Smooth muscle cell (in vitro differentiated cells): Measurements from ENCODE around the gene SORL1. TPM values are rescaled to one million over a fixed set of nuclear protein-coding genes. Genes with fewer than 3 reads are reported as not detected.
"Not testable (repeated sequence)": the region's sequence is repeated elsewhere in the genome, so short reads cannot be mapped to it uniquely, and the experiment has no call there.

ENCODE experiments used
- DNase-seq: peaks from one replicate; lab custom pipeline; 2025; ENCODE audit not compliant: unreplicated experiment; lab: John Stamatoyannopoulos, UW
- H2AFZ ChIP-seq: fragments of 200-600 bp; sonication (generic); 2 replicates; pipeline ENCODE4 v1.6.0; 2016; ENCODE audit warnings: antibody characterized with exemption, low read depth, mild to moderate bottlenecking
- H3F3A ChIP-seq: fragments of 200-600 bp; sonication (generic); 2 replicates; pipeline ENCODE4 v1.6.0; 2017; ENCODE audit warnings: antibody characterized with exemption, low read depth
- H3K27ac ChIP-seq: fragments of 200-600 bp; sonication (generic); 2 replicates; pipeline ENCODE4 v1.5.1; 2016; ENCODE audit warnings: low read depth, mild to moderate bottlenecking
- H3K27me3 ChIP-seq: fragments of 200-600 bp; sonication (generic); 2 replicates; pipeline ENCODE4 v1.6.1; 2016; ENCODE audit warnings: low read depth, mild to moderate bottlenecking
- H3K36me3 ChIP-seq: fragments of 200-600 bp; sonication (generic); 2 replicates; pipeline ENCODE4 v1.5.1; 2016; ENCODE audit warnings: low read depth
- H3K4me1 ChIP-seq: fragments of 200-600 bp; sonication (generic); 2 replicates; pipeline ENCODE4 v1.5.1; 2016; ENCODE audit warnings: low read depth
- H3K4me2 ChIP-seq: fragments of 200-600 bp; sonication (generic); 2 replicates; pipeline ENCODE4 v1.6.0; 2016; ENCODE audit warnings: mild to moderate bottlenecking
- H3K4me3 ChIP-seq: fragments of 200-600 bp; sonication (generic); 2 replicates; pipeline ENCODE4 v1.5.1; 2016; ENCODE audit warnings: mild to moderate bottlenecking
- H3K79me2 ChIP-seq: fragments of 200-600 bp; sonication (generic); 2 replicates; pipeline ENCODE4 v1.6.0; 2016; ENCODE audit warnings: low read depth, mild to moderate bottlenecking
- H3K9ac ChIP-seq: fragments of 200-600 bp; sonication (generic); 2 replicates; pipeline ENCODE4 v1.6.0; 2016; ENCODE audit warnings: low read depth
- H3K9me3 ChIP-seq: fragments of 200-600 bp; sonication (generic); replicated peaks from 2 replicates; pipeline ENCODE4 v1.5.1; 2016; ENCODE audit warnings: low read depth
- H4K20me1 ChIP-seq: fragments of 200-600 bp; sonication (generic); 2 replicates; pipeline ENCODE4 v1.6.0; 2016; ENCODE audit warnings: low read depth
- CTCF ChIP-seq: fragments of 200-600 bp; sonication (generic); IDR thresholded peaks from 2 replicates; pipeline ENCODE4 v1.5.1; 2017; ENCODE audit warnings: borderline replicate concordance, mild to moderate bottlenecking, antibody characterized with exemption; ENCODE audit not compliant: insufficient read depth, poor library complexity, severe bottlenecking
- WGBS: methylation state at CpG from one replicate; pipeline ENCODE4 v1.1.7; 2016; ENCODE audit warnings: low lambda C conversion rate; 5-methylcytosine and 5-hydroxymethylcytosine counted together
- polyA plus RNA-seq: library from polyadenylated mRNA; unstranded; fragments of >200 nt; fragmentation: Nextera tagmentation; extraction: Ambion mirVana; gene quantifications from 2 replicates; pipeline ENCODE4 v1.2.1, GENCODE V29; 2016
- total RNA-seq: library from RNA; depleted of rRNA; stranded (reverse); fragments of >200 nt; gene quantifications from 2 replicates; pipeline ENCODE4 v1.2.3, GENCODE V29; 2014

The SORL1 gene
- total and polyA plus RNA-seq, 2 experiments from 2014 or later: 1.2 to 5.8 TPM

GRCh38 chr11:121478226-121478894 lies 26.2 kb downstream of the SORL1 start:
- DNase-seq: no peak
- Histone ChIP-seq H3K36me3 (no peaks in the 10 kb centered on the region), H3K4me1 (peaks cover 21% of the 10 kb centered on the region), H3K4me2 (no peak overlapping the region), H3F3A (no peaks in the 10 kb centered on the region), H3K27ac (peak overlapping the region; percentile 31), H3K4me3 (no peak overlapping the region), H3K9ac (no peak overlapping the region), H2AFZ (no peak overlapping the region), H3K27me3 (no peaks in the 10 kb centered on the region), H3K9me3 (no peaks in the 10 kb centered on the region), H3K79me2 (no peaks in the 10 kb centered on the region), H4K20me1 (no peaks in the 10 kb centered on the region)
- 92% methylated on average over 18 of the region's 18 CpGs for WGBS
- no peak for TF ChIP-seq CTCF

- TF ChIP-seq CTCF: no peak
- Histone ChIP-seq H3K27me3 (no peaks in the 10 kb centered on the region), H3K36me3 (no peaks in the 10 kb centered on the region), H3K4me1 (peaks cover 21% of the 10 kb centered on the region), H2AFZ (no peak overlapping the region), H3K4me3 (no peak overlapping the region), H3K9me3 (no peaks in the 10 kb centered on the region), H3K79me2 (no peaks in the 10 kb centered on the region), H3K9ac (no peak overlapping the region), H3K4me2 (no peak overlapping the region), H3K27ac (no peak overlapping the region), H4K20me1 (no peaks in the 10 kb centered on the region), H3F3A (no peaks in the 10 kb centered on the region)
- WGBS: 68% methylated on average over 25 of the region's 25 CpGs
- DNase-seq: no peak
These were observed 27.0 kb downstream of the SORL1 start for GRCh38 chr11:121478895-121479697.

GRCh38 chr11:121479698-121480238 lies 27.7 kb downstream of the SORL1 start:
- no peak overlapping the region for H3K4me2 ChIP-seq
- no peak for DNase-seq
- H3K9me3 ChIP-seq: no peaks in the 10 kb centered on the region
- H3K9ac ChIP-seq: no peak overlapping the region
- no peaks in the 10 kb centered on the region for H3K36me3 ChIP-seq
- TF ChIP-seq CTCF: no peak
- no peaks in the 10 kb centered on the region for H4K20me1 ChIP-seq
- WGBS: 85% methylated on average over 7 of the region's 7 CpGs
- H3K79me2 ChIP-seq: no peaks in the 10 kb centered on the region
- no peak overlapping the region for H3K27ac ChIP-seq
- H3K27me3 ChIP-seq: no peaks in the 10 kb centered on the region
- H2AFZ ChIP-seq: no peak overlapping the region
- no peak overlapping the region for H3K4me3 ChIP-seq
- no peaks in the 10 kb centered on the region for H3F3A ChIP-seq
- peaks cover 21% of the 10 kb centered on the region for H3K4me1 ChIP-seq

GRCh38 chr11:121481484-121482230 lies 29.5 kb downstream of the SORL1 start:
- not testable (repeated sequence) for H3K36me3 ChIP-seq, H3K27me3 ChIP-seq, H3K9ac ChIP-seq, H3K4me3 ChIP-seq, H4K20me1 ChIP-seq, H3K27ac ChIP-seq, DNase-seq, H3K79me2 ChIP-seq, H3F3A ChIP-seq, H2AFZ ChIP-seq, H3K4me2 ChIP-seq, H3K9me3 ChIP-seq
- 97% methylated on average over 2 of the region's 2 CpGs for WGBS
- H3K4me1 ChIP-seq: peaks cover 21% of the 10 kb centered on the region
